Tibial nerve (tissue), 4 donors: ENCODE results near the gene STON1.

Experiments used
- EP300 ChIP-seq, 2 donors: sonication (generic); formaldehyde crosslinking; IDR thresholded peaks; one replicate each; pipeline ENCODE4 v1.6.1; 2017; ENCODE audit warnings: antibody characterized with exemption in 2 of 2, mild to moderate bottlenecking in 1 of 2
- TF ChIP-seq, protein P1 (sequence below), 5 experiments: fragments of 200-600 bp in 3 of 5; fragments of 450-650 bp in 2 of 5; sonication (generic) in 3 of 5; IDR thresholded peaks; one replicate each; pipeline ENCODE4 v1.5.1; 2016 to 2019; ENCODE audit warnings: antibody characterized with exemption in 5 of 5, mild to moderate bottlenecking in 3 of 5, moderate library complexity in 2 of 5

DNA sequence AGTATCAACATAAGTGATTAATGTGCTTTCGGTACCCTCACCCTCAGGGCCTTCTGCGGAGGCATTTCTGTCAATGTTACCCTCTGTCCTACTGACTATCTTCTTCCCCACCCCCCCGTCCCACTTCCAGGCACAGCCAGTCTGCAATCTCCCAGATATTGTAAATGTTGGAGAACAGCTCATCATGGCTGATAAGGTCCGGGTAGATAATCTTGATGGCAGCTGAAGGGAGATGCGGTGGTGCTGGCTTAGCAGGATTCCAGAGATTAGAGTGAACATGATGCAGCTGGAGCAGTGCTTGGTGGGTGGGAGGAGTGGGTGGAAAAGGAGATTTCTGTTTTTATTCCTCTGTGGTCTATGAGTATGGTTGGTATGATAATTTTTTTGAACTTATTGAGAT lies 103.2 kb downstream of the STON1 start:
- TF ChIP-seq EP300 (IDR thresholded peaks at IDR 0.05) = no peak
- TF ChIP-seq, protein P1, sequence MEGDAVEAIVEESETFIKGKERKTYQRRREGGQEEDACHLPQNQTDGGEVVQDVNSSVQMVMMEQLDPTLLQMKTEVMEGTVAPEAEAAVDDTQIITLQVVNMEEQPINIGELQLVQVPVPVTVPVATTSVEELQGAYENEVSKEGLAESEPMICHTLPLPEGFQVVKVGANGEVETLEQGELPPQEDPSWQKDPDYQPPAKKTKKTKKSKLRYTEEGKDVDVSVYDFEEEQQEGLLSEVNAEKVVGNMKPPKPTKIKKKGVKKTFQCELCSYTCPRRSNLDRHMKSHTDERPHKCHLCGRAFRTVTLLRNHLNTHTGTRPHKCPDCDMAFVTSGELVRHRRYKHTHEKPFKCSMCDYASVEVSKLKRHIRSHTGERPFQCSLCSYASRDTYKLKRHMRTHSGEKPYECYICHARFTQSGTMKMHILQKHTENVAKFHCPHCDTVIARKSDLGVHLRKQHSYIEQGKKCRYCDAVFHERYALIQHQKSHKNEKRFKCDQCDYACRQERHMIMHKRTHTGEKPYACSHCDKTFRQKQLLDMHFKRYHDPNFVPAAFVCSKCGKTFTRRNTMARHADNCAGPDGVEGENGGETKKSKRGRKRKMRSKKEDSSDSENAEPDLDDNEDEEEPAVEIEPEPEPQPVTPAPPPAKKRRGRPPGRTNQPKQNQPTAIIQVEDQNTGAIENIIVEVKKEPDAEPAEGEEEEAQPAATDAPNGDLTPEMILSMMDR (IDR thresholded peaks at IDR 0.05) = no peak
